Thyroid gland (tissue), 4 donors: ENCODE measurements around the gene C1orf35. TPM values are rescaled to one million over a fixed set of nuclear protein-coding genes. Genes with fewer than 3 reads are reported as not detected.

ENCODE experiments used
- DNase-seq, 2 donors: peaks; one replicate each; pipeline ENCODE4 v3.0.0-alpha.2; 2019
- H3K27ac ChIP-seq, 3 donors: fragments of 200-600 bp; sonication (generic); 1 replicate in 2 of 3; 2 replicates in 1 of 3; pipeline ENCODE4 v1.5.1; 2016 to 2019; ENCODE audit warnings: mild to moderate bottlenecking in 1 of 3, moderate library complexity in 1 of 3
- H3K27me3 ChIP-seq: fragments of 200-600 bp; sonication (generic); one replicate; pipeline ENCODE4 v1.5.1; 2019
- H3K36me3 ChIP-seq, 2 donors: fragments of 200-600 bp; sonication (generic); one replicate each; pipeline ENCODE4 v1.5.1; 2016 to 2019
- H3K4me1 ChIP-seq, 2 donors: fragments of 200-600 bp; sonication (generic); one replicate each; pipeline ENCODE4 v1.5.1; 2017 to 2019
- H3K4me3 ChIP-seq, 3 donors: fragments of 200-600 bp; sonication (generic); replicated peaks in 1 of 3; 1 replicate in 2 of 3; 2 replicates in 1 of 3; pipeline ENCODE4 v1.5.1; 2016; ENCODE audit warnings: mild to moderate bottlenecking in 1 of 3
- H3K9me3 ChIP-seq: fragments of 200-600 bp; sonication (generic); one replicate; pipeline ENCODE4 v1.5.1; 2017
- CTCF ChIP-seq, 6 experiments: fragments of 200-600 bp in 3 of 6; fragments of 450-650 bp in 3 of 6; sonication (generic) in 3 of 6; IDR thresholded peaks; one replicate each; pipeline ENCODE4 v1.5.1; 2016 to 2019; ENCODE audit warnings: antibody characterized with exemption in 6 of 6, mild to moderate bottlenecking in 2 of 6, inconsistent platforms in 1 of 6, moderate library complexity in 1 of 6
- POLR2A ChIP-seq, 2 donors: fragments of 450-650 bp; IDR thresholded peaks; one replicate each; pipeline ENCODE4 v1.6.1; 2017; ENCODE audit warnings: antibody characterized with exemption in 2 of 2, mild to moderate bottlenecking in 2 of 2, moderate library complexity in 1 of 2
- WGBS, 2 donors: methylation state at CpG; one replicate each; pipeline ENCODE4 v1.1.5; 2017; 5-methylcytosine and 5-hydroxymethylcytosine counted together
- intact Hi-C: fragments of 100-400 bp; cut with DNase I; formaldehyde crosslinking; loops from one replicate; pipeline ENCODE4 v1.15.1; 2023
- total RNA-seq, 4 donors: library from RNA; depleted of rRNA; stranded (reverse); fragments of >200 nt; gene quantifications; one replicate each; pipeline ENCODE4 v1.2.3, GENCODE V29; 2016

The C1orf35 gene
- total RNA-seq, 4 donors from 2014 or later: 8.3 to 26.5 (median 13.6) TPM

GRCh38 chr1:228105996-228106799, 3.1 kb upstream of the C1orf35 start:
- no peak overlapping the region for H3K4me3 ChIP-seq
- peaks cover 0 to 5% of the 10 kb centered on the region in 2 donors for H3K36me3 ChIP-seq
- H3K9me3 ChIP-seq: no peaks in the 10 kb centered on the region
- no peak overlapping the region for H3K27ac ChIP-seq
- intact Hi-C loops: loop anchor here (5.0 to 10.0 kb wide), 2 partner anchors 36 to 371 kb away; partner anchors contain the start of genes GUK1, JMJD4 and SNAP47
- H3K4me1 ChIP-seq: peaks cover 30 to 31% of the 10 kb centered on the region in 2 donors
- no peak for DNase-seq
- 82 to 89% methylated on average over 6 of the region's 8 CpGs for WGBS, 2 donors
- no peaks in the 10 kb centered on the region for H3K27me3 ChIP-seq
- TF ChIP-seq POLR2A (IDR thresholded peaks at IDR 0.05) (no peak), CTCF (IDR thresholded peaks at IDR 0.05) (no peak)

- H3K4me1 ChIP-seq: peaks cover 30 to 31% of the 10 kb centered on the region in 2 donors
- H3K9me3 ChIP-seq: no peaks in the 10 kb centered on the region
- no peak overlapping the region for H3K27ac ChIP-seq
- no peak for DNase-seq
- H3K36me3 ChIP-seq: peaks cover 0 to 10% of the 10 kb centered on the region in 2 donors
- H3K4me3 ChIP-seq: no peak overlapping the region
- H3K27me3 ChIP-seq: no peaks in the 10 kb centered on the region
- WGBS, 2 donors: 87 to 88% methylated on average over 8 to 9 of the region's 9 CpGs
- intact Hi-C loops: loop anchor here (5.0 to 10.0 kb wide), 2 partner anchors 37 to 371 kb away; partner anchors contain the start of genes GUK1, JMJD4 and SNAP47
- TF ChIP-seq POLR2A (IDR thresholded peaks at IDR 0.05) (no peak), CTCF (IDR thresholded peaks at IDR 0.05) (no peak)
Observed at GRCh38 chr1:228105270-228105995, 2.3 kb upstream of the C1orf35 start.

GRCh38 chr1:228104526-228105269, 1.6 kb upstream of the C1orf35 start:
- TF ChIP-seq POLR2A (IDR thresholded peaks at IDR 0.05) (no peak), CTCF (IDR thresholded peaks at IDR 0.05) (no peak)
- peaks cover 6 to 16% of the 10 kb centered on the region in 2 donors for H3K36me3 ChIP-seq
- H3K27ac ChIP-seq: no peak overlapping the region
- no peaks in the 10 kb centered on the region for H3K27me3 ChIP-seq
- 76 to 81% methylated on average over 7 of the region's 7 CpGs for WGBS, 2 donors
- DNase-seq: no peak
- no peak overlapping the region for H3K4me3 ChIP-seq
- intact Hi-C loops: loop anchor here (5.0 to 10.0 kb wide), 2 partner anchors 38 to 370 kb away; partner anchors contain the start of genes GUK1, JMJD4 and SNAP47
- H3K9me3 ChIP-seq: no peaks in the 10 kb centered on the region
- H3K4me1 ChIP-seq: peaks cover 24 to 26% of the 10 kb centered on the region in 2 donors

- Histone ChIP-seq H3K27me3 (no peaks in the 10 kb centered on the region), H3K4me3 (peak overlapping the region; percentile 19 to 93 (median 75)), H3K9me3 (no peaks in the 10 kb centered on the region), H3K36me3 (peaks cover 31 to 36% of the 10 kb centered on the region in 2 donors), H3K27ac (peak overlapping the region in 2 of 3 donors; percentile 87 to 91), H3K4me1 (peaks cover 15 to 16% of the 10 kb centered on the region in 2 donors)
- TF ChIP-seq CTCF (IDR thresholded peaks at IDR 0.05): no peak
- TF ChIP-seq POLR2A (IDR thresholded peaks at IDR 0.05): no peak
- peak; percentile 36 to 53 for DNase-seq
- intact Hi-C loops: loop anchor here (2.0 to 10.0 kb wide), 2 partner anchors 19 to 367 kb away; partner anchors contain the start of genes ARF1, JMJD4 and SNAP47
- 16% methylated on average over 15 of the region's 73 CpGs; no CpG with 5 or more reads in 1 of the 2 donors for WGBS, 2 donors
Observed at GRCh38 chr1:228101994-228102790, 933 bp downstream of the C1orf35 start.
